Measurements from ENCODE around the gene MAP2K1. TPM values are rescaled to one million over a fixed set of nuclear protein-coding genes. Genes with fewer than 3 reads are reported as not detected.
A peak's percentile ranks its signal among the peaks of the same experiment; 100 is the strongest.
"Not testable (repeated sequence)": the region's sequence is repeated elsewhere in the genome, so short reads cannot be mapped to it uniquely, and the experiment has no call there.

Gene MAP2K1
- total RNA-seq, 1 donor from 2014 or later, result 53.3 TPM

GRCh38 chr15:66393037-66393436 is 6.3 kb downstream of the MAP2K1 start:
- not testable (repeated sequence) for DNase-seq (ENCODE audit: low read depth)

GRCh38 chr15:66394472-66394871 is 7.8 kb downstream of the MAP2K1 start:
- no peak for DNase-seq (ENCODE audit: low read depth)

DNA sequence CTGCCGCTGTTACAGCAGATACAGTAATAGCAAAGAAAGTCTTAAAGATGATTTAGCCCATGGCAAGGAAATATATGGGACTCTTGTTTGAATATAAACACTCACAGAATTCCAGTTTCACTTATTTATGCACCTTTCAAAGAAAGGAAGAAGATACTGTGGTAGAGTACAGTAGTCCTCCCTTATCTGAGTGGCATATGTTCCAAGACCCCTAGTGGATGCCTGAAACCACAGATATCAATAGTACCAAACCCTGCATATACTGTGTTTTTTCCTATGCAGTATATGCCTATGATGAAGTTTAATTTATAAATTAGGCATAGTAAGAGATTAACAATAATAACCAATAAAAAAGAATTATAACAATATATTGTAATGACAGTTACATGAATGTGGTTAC is 8.2 kb downstream of the MAP2K1 start:
- DNase-seq (ENCODE audit: low read depth), result no peak

- DNase-seq (ENCODE audit: low read depth), result no peak
Measured at GRCh38 chr15:66399276-66399675, 12.6 kb downstream of the MAP2K1 start.

- DNase-seq (ENCODE audit: low read depth), result peak; percentile 55
Measured at GRCh38 chr15:66400351-66400774, 13.7 kb downstream of the MAP2K1 start.

GRCh38 chr15:66401130-66402021 is 14.7 kb downstream of the MAP2K1 start:
- peak; percentile 36 for DNase-seq (ENCODE audit: low read depth)

DNA sequence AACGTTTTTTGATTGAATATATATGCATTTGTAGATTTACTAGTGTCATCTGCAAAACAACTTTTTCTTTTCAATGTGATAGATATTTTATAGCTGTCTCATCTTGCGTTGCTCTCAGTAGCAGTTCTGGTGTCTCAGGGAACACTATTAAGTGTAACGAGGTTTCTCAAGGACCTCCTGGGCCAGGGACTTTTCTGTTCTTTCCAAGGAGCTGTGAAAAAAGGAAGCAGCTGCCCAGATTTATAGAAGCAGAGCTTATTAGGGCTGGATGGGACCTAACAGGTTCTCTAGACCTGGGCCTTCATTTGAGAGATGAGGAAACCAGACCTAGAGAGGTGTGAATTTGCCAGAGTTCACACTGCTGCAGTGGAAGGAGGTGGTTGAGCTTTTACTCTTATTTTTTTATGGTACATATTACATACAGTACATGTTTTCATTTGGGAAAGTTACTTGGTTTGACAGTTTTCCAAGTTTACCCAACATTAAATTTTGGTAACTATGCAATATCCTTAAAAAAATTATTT is 16.1 kb downstream of the MAP2K1 start:
- no peak for DNase-seq (ENCODE audit: low read depth)

DNA sequence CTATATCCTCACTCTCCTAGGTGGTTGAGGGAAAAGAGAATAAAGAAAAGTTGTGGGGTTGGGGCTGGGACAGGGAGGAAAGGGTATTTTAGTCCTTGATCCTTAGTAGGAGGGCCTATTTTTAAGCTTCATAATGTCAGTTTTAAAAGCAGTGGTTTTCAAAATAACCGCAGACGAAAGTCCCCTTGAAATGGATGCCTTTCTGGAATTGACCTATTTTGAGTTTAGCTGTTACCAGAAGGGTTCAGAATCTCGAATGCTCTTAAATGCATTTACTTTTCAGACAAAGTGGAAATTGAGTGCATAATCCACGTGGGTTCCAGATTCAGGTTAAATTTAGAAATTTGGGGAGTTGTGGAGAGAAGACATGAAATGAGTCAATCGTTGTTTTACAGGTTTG is 16.6 kb downstream of the MAP2K1 start:
- DNase-seq (ENCODE audit: low read depth), result no peak

DNA sequence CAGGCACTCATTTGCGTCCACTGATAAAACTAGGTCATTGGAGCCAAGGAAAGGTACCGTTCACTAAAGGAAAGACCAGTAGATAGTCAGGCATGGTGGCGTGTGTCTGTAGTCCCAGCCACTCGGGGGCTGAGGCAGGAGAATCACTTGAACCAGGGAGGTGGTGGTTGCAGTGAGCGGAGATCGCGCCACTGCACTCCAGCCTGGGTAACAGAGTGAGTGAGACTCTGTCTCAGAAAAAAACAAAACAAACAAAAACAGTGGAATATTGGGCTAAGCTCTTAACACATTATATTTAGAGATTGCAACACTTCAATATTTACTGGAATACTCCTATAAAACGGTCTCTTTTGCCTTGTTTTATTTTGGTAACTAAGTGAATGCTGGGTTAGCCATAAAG is 17.4 kb downstream of the MAP2K1 start:
- no peak for DNase-seq (ENCODE audit: low read depth)

DNA sequence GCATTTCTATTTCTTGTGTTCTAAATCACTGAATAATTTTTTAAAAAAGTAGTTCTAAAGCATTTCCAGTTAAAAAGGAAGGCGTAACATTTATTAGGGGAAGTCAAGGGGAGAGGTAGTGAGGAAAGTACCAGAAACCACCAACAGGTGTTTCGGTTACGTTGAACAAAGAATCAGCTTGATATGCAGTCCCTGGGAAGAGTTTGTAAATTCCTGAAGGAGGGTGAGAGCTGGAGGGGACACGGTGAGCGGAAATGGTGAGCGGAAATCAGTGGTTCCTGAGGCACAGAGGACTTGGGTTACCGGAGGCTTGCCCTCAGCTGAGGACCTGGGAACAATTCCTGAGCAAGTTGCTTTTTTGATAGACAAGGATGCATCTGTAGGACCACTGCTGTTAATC is 17.8 kb downstream of the MAP2K1 start:
- DNase-seq (ENCODE audit: low read depth), result peak; percentile 55

DNA sequence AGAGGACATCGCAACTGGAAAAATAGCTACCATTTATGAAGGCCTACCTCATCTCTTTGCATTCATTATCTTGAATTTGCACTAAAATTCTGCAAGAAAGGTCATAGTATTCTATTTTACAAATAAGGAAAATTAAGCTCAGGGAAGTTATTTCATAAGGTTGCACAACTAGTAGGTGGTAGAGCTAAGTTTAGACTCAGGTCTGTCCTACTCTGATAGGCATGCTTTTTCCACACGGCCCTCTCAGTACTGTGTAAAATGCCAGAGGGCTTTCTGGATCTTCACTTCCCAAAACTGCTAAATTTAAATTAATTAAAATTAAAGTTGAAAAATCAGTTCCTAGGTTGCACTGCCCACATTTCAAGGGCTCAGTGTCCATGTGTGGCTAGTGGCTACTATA is 18.3 kb downstream of the MAP2K1 start:
- no peak for DNase-seq (ENCODE audit: low read depth)

GRCh38 chr15:66405615-66406014 is 18.9 kb downstream of the MAP2K1 start:
- no peak for DNase-seq (ENCODE audit: low read depth)

GRCh38 chr15:66408254-66408653 is 21.5 kb downstream of the MAP2K1 start:
- DNase-seq (ENCODE audit: low read depth), result no peak

DNA sequence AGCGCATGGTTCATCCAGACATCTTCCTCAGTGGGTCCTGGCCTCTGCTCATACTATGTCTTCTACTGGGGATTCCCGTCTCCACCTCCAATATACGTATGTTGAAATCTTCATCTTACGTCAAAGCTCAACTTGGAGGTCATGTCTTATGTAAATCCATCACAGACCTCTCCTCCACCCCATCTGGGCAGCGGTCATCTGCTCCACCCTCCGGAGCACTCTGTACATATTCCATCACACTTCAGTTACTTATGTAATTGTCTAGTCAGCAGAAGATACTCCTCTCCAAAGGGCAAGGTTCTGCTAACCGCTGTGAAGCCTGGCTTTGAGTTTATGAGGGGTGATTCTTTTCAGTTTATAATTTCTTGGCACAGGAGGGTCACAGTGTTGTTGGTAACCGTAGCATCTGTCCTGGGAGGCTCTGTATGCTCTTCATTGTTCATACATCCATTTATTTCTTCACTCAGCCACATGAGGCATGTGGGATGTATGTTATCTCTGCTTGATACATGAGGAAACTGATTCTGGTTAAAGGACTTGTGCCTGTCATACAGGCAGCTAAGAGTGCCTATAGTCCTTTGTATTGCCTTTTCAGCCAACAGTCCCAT is 22.1 kb downstream of the MAP2K1 start:
- DNase-seq (ENCODE audit: low read depth), result no peak

GRCh38 chr15:66409565-66410108 is 22.9 kb downstream of the MAP2K1 start:
- no peak for DNase-seq (ENCODE audit: low read depth)

DNA sequence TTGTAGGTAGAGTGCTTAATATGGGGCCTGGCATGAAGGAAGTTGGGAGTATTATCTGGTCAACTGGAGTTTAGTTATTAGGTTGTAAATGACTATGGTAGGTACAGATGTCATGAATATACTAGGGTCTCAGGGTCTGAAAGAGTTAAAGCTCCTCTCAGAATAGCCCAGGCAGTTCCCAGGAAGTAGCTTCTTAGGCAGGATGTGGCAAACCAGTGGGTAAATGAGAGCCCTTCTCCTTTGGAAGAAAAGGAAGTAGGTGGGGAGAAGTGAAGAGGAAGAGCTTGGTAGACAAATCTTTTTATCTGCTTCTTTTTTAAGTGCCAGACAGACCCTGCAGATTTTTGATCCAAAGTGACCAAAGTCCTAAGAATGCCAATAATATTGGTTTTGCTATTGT is 24.5 kb downstream of the MAP2K1 start:
- DNase-seq (ENCODE audit: low read depth), result no peak

- DNase-seq (ENCODE audit: low read depth), result no peak
Measured at GRCh38 chr15:66412220-66412619, 25.5 kb downstream of the MAP2K1 start.

GRCh38 chr15:66413579-66413978 is 26.9 kb downstream of the MAP2K1 start:
- no peak for DNase-seq (ENCODE audit: low read depth)

DNA sequence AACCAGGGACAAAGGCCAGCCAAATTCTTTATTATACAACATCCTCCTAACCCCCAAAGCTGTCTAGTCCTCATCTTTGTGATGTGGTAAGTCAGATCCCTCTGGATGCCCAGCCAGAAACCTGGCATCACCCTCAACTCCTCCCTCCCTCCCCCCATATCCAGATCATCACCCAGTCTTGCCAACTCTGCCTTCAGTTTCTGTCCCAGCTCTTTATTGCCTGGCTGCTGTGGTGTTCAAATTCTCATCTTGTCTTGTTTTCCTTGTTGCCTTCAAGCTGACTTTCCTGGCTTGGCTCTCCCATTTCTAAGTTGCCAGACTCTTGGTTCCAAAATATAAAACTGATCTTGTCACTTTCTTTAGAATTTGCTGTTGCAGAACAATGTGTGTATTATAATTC is 28.6 kb downstream of the MAP2K1 start:
- no peak for DNase-seq (ENCODE audit: low read depth)

DNA sequence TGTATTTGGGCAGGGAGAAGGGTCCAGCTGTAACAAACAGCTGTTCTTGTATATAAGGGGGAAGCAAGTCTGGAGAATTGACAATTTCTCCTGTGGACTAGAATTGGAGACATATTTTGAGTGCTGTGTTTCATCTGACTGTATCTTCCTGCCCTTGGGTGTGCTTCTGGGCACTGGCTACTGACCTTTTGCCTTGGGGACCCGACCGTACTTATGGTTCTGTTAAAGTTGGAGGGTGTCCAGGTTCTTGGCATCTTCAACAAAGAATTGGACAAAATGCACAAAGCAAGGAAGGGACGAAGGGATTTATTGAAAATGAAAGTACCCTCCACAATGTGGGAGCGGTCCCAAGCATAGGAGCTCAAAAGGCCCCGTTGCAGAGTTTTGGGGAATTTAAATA is 31.0 kb downstream of the MAP2K1 start:
- DNase-seq (ENCODE audit: low read depth), result no peak

GRCh38 chr15:66419471-66419870 is 32.8 kb downstream of the MAP2K1 start:
- no peak for DNase-seq (ENCODE audit: low read depth)

DNA sequence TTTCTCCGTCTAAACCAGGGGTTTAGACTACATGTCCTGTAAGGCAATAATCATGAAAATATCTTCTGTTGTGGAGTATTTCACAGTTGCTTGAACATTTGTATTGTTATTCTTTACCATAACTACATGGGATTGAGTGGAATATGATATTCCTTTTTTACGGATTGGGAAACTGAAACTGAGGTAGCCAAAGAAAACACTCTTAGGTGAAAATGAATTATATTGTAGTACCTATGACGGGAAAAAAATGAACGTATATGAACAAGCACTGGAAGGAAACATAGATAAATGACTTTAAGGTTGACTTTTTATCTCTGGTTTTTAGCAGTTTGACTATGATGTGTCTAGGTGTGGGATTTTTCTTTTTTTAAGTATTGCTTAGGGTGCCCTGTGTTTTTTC is 35.6 kb downstream of the MAP2K1 start:
- DNase-seq (ENCODE audit: low read depth), result no peak

- no peak for DNase-seq (ENCODE audit: low read depth)
Measured at GRCh38 chr15:66423149-66423548, 36.4 kb downstream of the MAP2K1 start.

Measured in renal cortical epithelial cell (primary cell).